Osteocyte (in vitro differentiated cells): Measurements from ENCODE around the gene LMO4. TPM values are rescaled to one million over a fixed set of nuclear protein-coding genes. Genes with fewer than 3 reads are reported as not detected.

ENCODE experiments used
- DNase-seq: peaks from one replicate; pipeline ENCODE4 v3.0.0; 2021; ENCODE audit warnings: mixed read lengths; ENCODE audit not compliant: unreplicated experiment; ENCODE audit errors: extremely low spot score
- H3K27ac Mint-ChIP-seq: one replicate; pipeline ENCODE4 v1.8.0; 2021; ENCODE audit warnings: mild to moderate bottlenecking, mixed read lengths; ENCODE audit not compliant: unreplicated experiment
- H3K27me3 Mint-ChIP-seq: one replicate; pipeline ENCODE4 v1.8.0; 2021; ENCODE audit warnings: mixed read lengths; ENCODE audit not compliant: unreplicated experiment
- H3K36me3 Mint-ChIP-seq: one replicate; pipeline ENCODE4 v1.8.0; 2021; ENCODE audit warnings: mixed read lengths; ENCODE audit not compliant: unreplicated experiment
- H3K4me1 Mint-ChIP-seq: one replicate; pipeline ENCODE4 v1.8.0; 2021; ENCODE audit warnings: mixed read lengths; ENCODE audit not compliant: unreplicated experiment
- H3K4me3 Mint-ChIP-seq: one replicate; pipeline ENCODE4 v1.8.0; 2021; ENCODE audit warnings: mild to moderate bottlenecking, moderate library complexity, mixed read lengths; ENCODE audit not compliant: unreplicated experiment
- H3K9me3 Mint-ChIP-seq: one replicate; pipeline ENCODE4 v1.8.0; 2021; ENCODE audit warnings: mixed read lengths; ENCODE audit not compliant: unreplicated experiment
- total RNA-seq: library from RNA; stranded (reverse); gene quantifications from 2 replicates; pipeline ENCODE4 v1.2.1, GENCODE V29; 2021
- TF ChIP-seq, protein P1 (sequence below): fragments of 200-600 bp; sonication (generic); IDR thresholded peaks from 2 replicates; pipeline ENCODE4 v1.5.0; 2021; ENCODE audit warnings: antibody characterized with exemption, mild to moderate bottlenecking, moderate library complexity

LMO4 gene
- total RNA-seq, 1 donor from 2014 or later: 37.6 TPM

DNA sequence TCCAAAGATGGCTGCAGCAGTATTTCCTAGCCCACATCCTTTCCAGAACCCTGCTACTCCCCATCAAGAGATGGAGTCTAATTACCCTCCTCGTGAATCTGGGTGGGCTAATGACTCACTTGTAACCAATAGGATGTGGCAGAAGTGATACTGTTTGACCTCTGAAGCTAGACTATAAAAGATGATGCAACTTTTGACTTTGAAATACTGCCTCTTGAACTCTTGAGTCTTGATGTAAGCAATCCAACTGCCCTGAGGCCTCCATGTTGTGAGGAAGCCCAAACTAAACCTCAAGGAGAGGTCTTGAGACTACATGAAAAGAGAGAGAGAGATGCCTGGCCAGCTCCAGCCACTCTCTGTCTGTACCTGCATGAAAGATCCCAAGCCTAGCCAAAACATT is 29.5 kb downstream of the LMO4 start:
- DNase-seq: no peak

DNA sequence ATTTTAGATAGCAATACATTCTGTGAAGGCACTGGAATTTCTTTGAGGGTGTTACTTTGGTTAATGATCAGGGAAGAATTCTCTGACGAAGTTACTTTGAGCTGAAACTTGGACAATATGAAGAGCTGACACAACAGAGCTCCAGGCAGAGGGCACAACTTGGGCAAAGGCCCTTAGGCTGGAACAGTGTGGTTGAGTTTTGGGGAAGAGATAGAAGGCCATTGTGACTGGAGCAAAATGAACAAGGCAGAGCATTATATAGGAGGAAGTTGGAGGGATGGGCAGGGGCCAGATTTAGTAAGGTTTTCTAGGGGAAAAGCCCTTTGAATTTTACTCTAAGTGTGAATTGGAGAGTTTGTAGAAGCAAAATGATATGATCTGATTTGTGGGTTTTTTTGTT is 30.9 kb downstream of the LMO4 start:
- no peak overlapping the region for H3K4me3 Mint-ChIP-seq
- DNase-seq: no peak
- peaks cover 5% of the 10 kb centered on the region for H3K4me1 Mint-ChIP-seq
- H3K9me3 Mint-ChIP-seq: peaks cover 4% of the 10 kb centered on the region
- no peaks in the 10 kb centered on the region for H3K36me3 Mint-ChIP-seq
- no peak overlapping the region for H3K27ac Mint-ChIP-seq
- TF ChIP-seq, protein P1, sequence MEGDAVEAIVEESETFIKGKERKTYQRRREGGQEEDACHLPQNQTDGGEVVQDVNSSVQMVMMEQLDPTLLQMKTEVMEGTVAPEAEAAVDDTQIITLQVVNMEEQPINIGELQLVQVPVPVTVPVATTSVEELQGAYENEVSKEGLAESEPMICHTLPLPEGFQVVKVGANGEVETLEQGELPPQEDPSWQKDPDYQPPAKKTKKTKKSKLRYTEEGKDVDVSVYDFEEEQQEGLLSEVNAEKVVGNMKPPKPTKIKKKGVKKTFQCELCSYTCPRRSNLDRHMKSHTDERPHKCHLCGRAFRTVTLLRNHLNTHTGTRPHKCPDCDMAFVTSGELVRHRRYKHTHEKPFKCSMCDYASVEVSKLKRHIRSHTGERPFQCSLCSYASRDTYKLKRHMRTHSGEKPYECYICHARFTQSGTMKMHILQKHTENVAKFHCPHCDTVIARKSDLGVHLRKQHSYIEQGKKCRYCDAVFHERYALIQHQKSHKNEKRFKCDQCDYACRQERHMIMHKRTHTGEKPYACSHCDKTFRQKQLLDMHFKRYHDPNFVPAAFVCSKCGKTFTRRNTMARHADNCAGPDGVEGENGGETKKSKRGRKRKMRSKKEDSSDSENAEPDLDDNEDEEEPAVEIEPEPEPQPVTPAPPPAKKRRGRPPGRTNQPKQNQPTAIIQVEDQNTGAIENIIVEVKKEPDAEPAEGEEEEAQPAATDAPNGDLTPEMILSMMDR: no peak
- H3K27me3 Mint-ChIP-seq: no peaks in the 10 kb centered on the region

More for the DNA sequence above, 29.5 kb downstream of the LMO4 start:
- no peaks in the 10 kb centered on the region for H3K27me3 Mint-ChIP-seq
- no peaks in the 10 kb centered on the region for H3K36me3 Mint-ChIP-seq
- peaks cover 4% of the 10 kb centered on the region for H3K9me3 Mint-ChIP-seq
- no peak overlapping the region for H3K4me3 Mint-ChIP-seq
- H3K27ac Mint-ChIP-seq: no peak overlapping the region
- H3K4me1 Mint-ChIP-seq: peaks cover 4% of the 10 kb centered on the region
- TF ChIP-seq, protein P1: no peak

DNA sequence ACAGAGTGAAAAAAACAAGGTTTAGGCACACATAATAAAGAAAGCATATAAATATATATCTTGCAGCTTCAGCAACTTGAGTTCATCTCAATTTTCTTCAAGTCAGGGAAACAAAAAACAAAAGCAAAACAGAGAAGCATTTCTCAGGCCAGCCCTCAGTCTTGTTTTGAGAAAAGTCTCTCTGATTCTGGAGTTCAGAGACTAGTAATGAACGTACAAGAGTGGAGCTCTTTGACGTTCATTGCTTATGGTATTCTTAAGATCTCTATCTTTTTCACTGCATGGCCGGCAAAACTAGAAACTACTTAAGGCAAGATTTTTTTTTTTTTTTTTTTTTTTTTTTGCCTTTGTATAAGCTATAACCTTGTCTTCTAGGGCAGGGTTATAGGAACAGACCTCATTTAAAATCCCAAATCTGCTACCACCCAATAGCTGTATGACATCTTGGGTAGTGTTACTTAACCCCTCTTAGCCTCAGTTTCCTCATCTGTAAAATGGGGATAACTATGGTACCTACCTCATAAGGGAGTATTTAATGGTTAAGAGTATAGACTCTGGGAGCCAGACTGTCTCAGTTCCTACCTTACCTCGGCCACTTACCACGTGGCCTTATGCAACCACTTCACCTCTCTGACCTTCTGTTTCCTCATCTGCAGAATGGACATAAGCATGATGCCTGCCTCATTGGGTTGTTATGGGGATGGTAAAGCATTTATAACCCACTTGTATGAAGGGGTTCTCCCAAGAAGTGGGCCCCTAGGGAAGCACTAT is 33.6 kb downstream of the LMO4 start:
- Mint-ChIP-seq H3K9me3 (peaks cover 11% of the 10 kb centered on the region), H3K4me1 (peaks cover 5% of the 10 kb centered on the region), H3K36me3 (no peaks in the 10 kb centered on the region), H3K27me3 (no peaks in the 10 kb centered on the region), H3K27ac (no peak overlapping the region), H3K4me3 (no peak overlapping the region)
- no peak for DNase-seq
- TF ChIP-seq, protein P1: no peak

DNA sequence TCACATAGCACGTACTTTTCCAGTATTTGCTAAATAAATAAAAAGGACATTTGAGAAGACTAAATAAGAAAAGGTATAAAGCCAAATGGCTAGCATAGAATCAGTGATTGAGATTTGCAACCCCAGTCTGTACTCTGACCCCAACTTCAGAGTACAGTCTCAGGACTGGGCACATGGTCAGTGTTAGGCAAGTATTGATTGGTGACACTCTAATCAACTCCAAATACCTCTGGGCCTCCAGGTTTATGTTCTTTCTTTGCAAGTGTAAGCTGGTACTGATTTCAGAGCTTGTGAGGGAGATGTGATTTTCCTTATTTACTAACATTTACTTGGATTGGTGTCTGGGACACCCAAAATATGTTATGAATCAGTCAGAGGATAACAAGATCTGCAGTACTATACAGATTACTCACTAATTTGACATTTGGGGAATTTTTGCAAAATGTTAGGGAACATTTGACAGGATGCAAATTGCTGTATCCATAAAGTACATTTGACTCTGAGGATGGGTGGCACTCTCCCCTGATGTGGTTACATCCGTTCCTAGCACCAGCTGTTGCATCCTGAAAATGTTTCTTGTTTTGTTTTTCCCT is 34.2 kb downstream of the LMO4 start:
- no peak overlapping the region for H3K4me3 Mint-ChIP-seq
- H3K36me3 Mint-ChIP-seq: no peaks in the 10 kb centered on the region
- peaks cover 11% of the 10 kb centered on the region for H3K9me3 Mint-ChIP-seq
- TF ChIP-seq, protein P1: no peak
- no peaks in the 10 kb centered on the region for H3K27me3 Mint-ChIP-seq
- H3K4me1 Mint-ChIP-seq: peaks cover 5% of the 10 kb centered on the region
- no peak for DNase-seq
- no peak overlapping the region for H3K27ac Mint-ChIP-seq

DNA sequence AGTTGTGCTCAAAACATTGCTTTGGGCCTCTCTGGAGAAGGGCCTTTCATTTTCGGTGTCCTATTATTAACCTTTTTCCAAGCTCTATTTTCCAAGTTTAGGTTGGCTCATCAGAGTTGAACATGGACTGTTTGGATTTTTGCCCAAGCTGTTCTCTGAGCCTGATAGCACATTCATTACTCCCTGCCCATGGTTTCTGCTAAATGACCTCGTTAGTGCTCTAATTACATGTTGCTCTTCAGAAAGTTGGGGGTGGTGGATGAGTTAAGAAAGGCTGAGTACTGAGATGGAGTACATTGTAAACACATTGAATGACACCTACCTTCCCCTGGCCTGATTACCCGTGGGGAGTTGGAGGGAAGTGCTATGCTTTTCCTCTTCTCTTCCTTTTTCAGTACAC is 38.9 kb downstream of the LMO4 start:
- Mint-ChIP-seq H3K27me3 (no peaks in the 10 kb centered on the region), H3K27ac (no peak overlapping the region), H3K4me3 (no peak overlapping the region), H3K36me3 (no peaks in the 10 kb centered on the region), H3K4me1 (peaks cover 5% of the 10 kb centered on the region), H3K9me3 (peaks cover 7% of the 10 kb centered on the region)
- DNase-seq: no peak
- TF ChIP-seq, protein P1: no peak
